Measurements from ENCODE around the gene RELN. TPM values are rescaled to one million over a fixed set of nuclear protein-coding genes. Genes with fewer than 3 reads are reported as not detected.

RELN gene
- total RNA-seq, 1 experiment from 2014 or later: 8.0 TPM

DNA sequence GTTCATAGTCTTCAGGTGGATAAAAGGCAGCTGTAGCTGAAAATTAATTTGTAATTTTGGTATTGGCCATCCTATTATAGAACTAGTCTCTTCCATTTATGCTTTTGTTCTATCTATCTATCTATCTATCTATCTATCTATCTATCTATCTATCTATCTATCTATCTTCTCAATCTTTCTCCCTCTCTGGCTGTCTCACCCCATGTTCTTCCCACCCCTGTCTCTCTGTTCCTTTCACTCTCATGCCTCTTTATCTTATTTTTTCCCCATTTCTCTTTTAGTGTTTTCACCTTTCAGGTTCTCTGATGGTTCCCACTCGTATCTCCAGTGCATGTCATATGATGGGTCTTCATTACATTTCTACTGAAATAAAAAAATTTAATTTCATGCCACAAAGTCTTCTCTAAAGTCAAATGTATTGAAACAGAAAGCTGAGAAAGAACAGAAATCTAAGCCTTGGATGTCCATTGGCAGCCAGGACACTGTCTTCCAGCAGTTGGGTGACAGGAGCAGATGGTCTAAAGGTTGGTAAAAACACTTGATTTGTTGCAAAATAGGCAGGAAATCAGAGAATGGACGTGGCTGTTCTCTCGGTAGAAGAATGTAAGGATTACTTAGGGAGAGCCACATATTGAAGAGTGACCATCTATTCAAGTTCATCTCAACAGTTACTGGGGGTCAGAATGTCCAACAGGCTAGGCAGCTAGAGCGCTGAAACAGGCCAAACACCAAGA lies 127.0 kb downstream of the RELN start:
- ATAC-seq: no peak
- H3K27me3 ChIP-seq (ENCODE audit: low read length): peaks cover 4% of the 10 kb centered on the region; the same call in 1 of the 2 replicates
- H3K9ac ChIP-seq (ENCODE audit: low read length): no peak overlapping the region
- BruUV-seq (replicated peaks): no TSS peak
- H2AFZ ChIP-seq (ENCODE audit: low read length): no peak overlapping the region
- no peaks in the 10 kb centered on the region for H3K9me3 ChIP-seq (ENCODE audit: low read length)
- H3K36me3 ChIP-seq (ENCODE audit: low read depth, low read length): no peaks in the 10 kb centered on the region
- ChIA-PET POLR2A (ENCODE audit: unreplicated experiment) (no interaction called here), CTCF (no interaction called here)
- H3K79me2 ChIP-seq (ENCODE audit: low read length): no peaks in the 10 kb centered on the region
- DNase-seq: no peak
- H3K4me1 ChIP-seq (ENCODE audit: insufficient read depth, low read length): no peaks in the 10 kb centered on the region
- intact Hi-C loops (cut with micrococcal nuclease): loop anchor here (10.0 kb wide), 1 partner anchor 122 kb away; the partner anchor contains the start of gene RELN
- no peaks in the 10 kb centered on the region for H3F3A ChIP-seq (ENCODE audit: low read length, unreplicated experiment)
- no peaks in the 10 kb centered on the region for H4K20me1 ChIP-seq (ENCODE audit: low read length)
- TF ChIP-seq EZH2phosphoT487 (IDR thresholded peaks at IDR 0.05; ENCODE audit: borderline replicate concordance, low read length) (no peak), EZH2 (IDR thresholded peaks at IDR 0.05; ENCODE audit: low read length, unreplicated experiment) (no peak), CTCF (conservative IDR thresholded peaks at IDR 0.05; ENCODE audit: low read depth, low read length) (no peak)
- no peak overlapping the region for H3K4me3 ChIP-seq (ENCODE audit: low read length)
- no peaks in the 10 kb centered on the region; the same call in 1 of the 2 replicates for H3K9me2 ChIP-seq (replicated peaks; ENCODE audit: low read length)
- H3K27ac ChIP-seq (ENCODE audit: low read length): no peak overlapping the region
- no peak overlapping the region for H3K4me2 ChIP-seq (ENCODE audit: low read length)

DNA sequence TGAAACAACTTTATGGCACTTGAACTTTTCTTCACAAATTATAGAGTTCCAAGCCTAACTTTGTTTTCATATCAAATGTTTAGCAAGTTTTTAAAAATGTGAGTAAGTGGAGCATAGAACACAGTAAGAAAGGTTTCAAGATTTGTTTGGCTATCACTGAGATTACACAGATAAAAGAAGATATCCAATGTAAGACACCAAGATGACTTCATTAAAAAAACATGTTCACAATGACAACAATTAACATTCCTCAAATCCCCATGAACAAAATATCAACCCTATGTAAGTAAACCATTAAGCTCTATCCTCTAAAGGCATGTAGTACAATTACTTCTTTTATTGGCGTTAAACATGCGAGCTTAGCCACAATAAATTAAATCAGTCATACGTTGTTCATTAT lies 129.7 kb downstream of the RELN start:
- H2AFZ ChIP-seq (ENCODE audit: low read length): no peak overlapping the region
- no peak overlapping the region for H3K9ac ChIP-seq (ENCODE audit: low read length)
- DNase-seq (no peak), ATAC-seq (no peak)
- H3K4me3 ChIP-seq (ENCODE audit: low read length): no peak overlapping the region
- POLR2A ChIA-PET (ENCODE audit: unreplicated experiment): no interaction called here
- CTCF ChIA-PET: no interaction called here
- no peaks in the 10 kb centered on the region for H3K27me3 ChIP-seq (ENCODE audit: low read length)
- no peak for TF ChIP-seq CTCF (conservative IDR thresholded peaks at IDR 0.05; ENCODE audit: low read depth, low read length)
- no peak for TF ChIP-seq EZH2 (IDR thresholded peaks at IDR 0.05; ENCODE audit: low read length, unreplicated experiment)
- no peak for TF ChIP-seq EZH2phosphoT487 (IDR thresholded peaks at IDR 0.05; ENCODE audit: borderline replicate concordance, low read length)
- H3K4me2 ChIP-seq (ENCODE audit: low read length): no peak overlapping the region
- BruUV-seq (replicated peaks): no TSS peak
- no peak overlapping the region for H3K27ac ChIP-seq (ENCODE audit: low read length)
- no peaks in the 10 kb centered on the region; the same call in 1 of the 2 replicates for H3K9me2 ChIP-seq (replicated peaks; ENCODE audit: low read length)
- H3K9me3 ChIP-seq (ENCODE audit: low read length): no peaks in the 10 kb centered on the region
- intact Hi-C loops (cut with micrococcal nuclease): loop anchor here (10.0 kb wide), 1 partner anchor 125 kb away; the partner anchor contains the start of gene RELN
- H3F3A ChIP-seq (ENCODE audit: low read length, unreplicated experiment): no peaks in the 10 kb centered on the region
- no peaks in the 10 kb centered on the region for H3K79me2 ChIP-seq (ENCODE audit: low read length)
- H3K4me1 ChIP-seq (ENCODE audit: insufficient read depth, low read length): peaks cover under 1% of the 10 kb centered on the region; the same call in 1 of the 2 replicates
- H4K20me1 ChIP-seq (ENCODE audit: low read length): no peaks in the 10 kb centered on the region
- H3K36me3 ChIP-seq (ENCODE audit: low read depth, low read length): no peaks in the 10 kb centered on the region

DNA sequence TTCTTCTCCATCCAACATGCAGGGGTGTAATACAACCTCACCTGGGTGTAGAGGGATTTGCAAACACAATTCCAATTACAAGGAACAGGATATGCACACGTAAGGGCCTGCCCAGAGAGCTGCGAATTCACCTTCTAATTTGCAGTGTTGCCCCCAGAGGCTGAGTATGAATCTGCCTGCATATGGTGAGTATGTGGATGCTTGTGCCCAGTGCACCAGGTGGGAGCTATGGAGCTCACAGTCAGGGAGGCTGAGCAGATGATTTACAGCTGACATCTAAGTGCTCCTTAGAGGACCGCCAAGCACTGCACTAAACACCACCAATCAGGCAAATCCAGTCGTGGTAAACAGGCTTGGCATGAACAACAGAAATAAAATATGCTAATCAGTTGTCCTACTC lies 132.0 kb downstream of the RELN start:
- POLR2A ChIA-PET (ENCODE audit: unreplicated experiment): no interaction called here
- Histone ChIP-seq H3K27ac (ENCODE audit: low read length) (no peak overlapping the region), H3K4me1 (ENCODE audit: insufficient read depth, low read length) (peaks cover 4% of the 10 kb centered on the region; the same call in 1 of the 2 replicates), H3K27me3 (ENCODE audit: low read length) (no peaks in the 10 kb centered on the region), H3K9me3 (ENCODE audit: low read length) (no peaks in the 10 kb centered on the region), H3K4me2 (ENCODE audit: low read length) (no peak overlapping the region), H3K4me3 (ENCODE audit: low read length) (no peak overlapping the region), H3F3A (ENCODE audit: low read length, unreplicated experiment) (no peaks in the 10 kb centered on the region), H4K20me1 (ENCODE audit: low read length) (no peaks in the 10 kb centered on the region), H3K36me3 (ENCODE audit: low read depth, low read length) (no peaks in the 10 kb centered on the region), H3K79me2 (ENCODE audit: low read length) (no peaks in the 10 kb centered on the region), H3K9ac (ENCODE audit: low read length) (no peak overlapping the region), H2AFZ (ENCODE audit: low read length) (no peak overlapping the region), H3K9me2 (replicated peaks; ENCODE audit: low read length) (no peaks in the 10 kb centered on the region; the same call in 1 of the 2 replicates)
- no TSS peak for BruUV-seq (replicated peaks)
- TF ChIP-seq CTCF (conservative IDR thresholded peaks at IDR 0.05; ENCODE audit: low read depth, low read length) (no peak), EZH2phosphoT487 (IDR thresholded peaks at IDR 0.05; ENCODE audit: borderline replicate concordance, low read length) (no peak), EZH2 (IDR thresholded peaks at IDR 0.05; ENCODE audit: low read length, unreplicated experiment) (no peak)
- intact Hi-C loops (cut with micrococcal nuclease): no loop called here
- no peak for DNase-seq
- CTCF ChIA-PET: no interaction called here
- ATAC-seq: peak; percentile 20; the same call in 1 of the 2 replicates
